K562 (cell line): ENCODE data around the gene SLC22A23. TPM values are rescaled to one million over a fixed set of nuclear protein-coding genes. Genes with fewer than 3 reads are reported as not detected.

Experiments used
- ATF1 ChIP-seq, 2 experiments: fragments of 450-650 bp in 1 of 2; IDR thresholded peaks; 2 replicates each; pipeline ENCODE4 v1.6.1; 2016; ENCODE audit warnings: missing compliant biosample characterization in 1 of 2, missing genetic modification characterization in 1 of 2
- CHCHD3 ChIP-seq: fragments of 250-450 bp; sonication (Bioruptor Pico); IDR thresholded peaks from 2 replicates; pipeline ENCODE4 v2.1.2; 2022; ENCODE audit warnings: mild to moderate bottlenecking
- CREM ChIP-seq: IDR thresholded peaks from 2 replicates; pipeline ENCODE4 v1.6.1; 2014; ENCODE audit warnings: antibody characterized with exemption, low read depth
- CTCF ChIP-seq, 3 experiments: IDR thresholded peaks in 2 of 3; conservative IDR thresholded peaks in 1 of 3; 2 replicates each; pipeline ENCODE4 v1.5.1; 2011 to 2012; ENCODE audit warnings: low read length in 3 of 3, mild to moderate bottlenecking in 3 of 3, control low read depth in 2 of 3, improper control_type of control experiment in 1 of 3, inconsistent platforms in 1 of 3, low read depth in 1 of 3, mixed read lengths in 1 of 3, moderate library complexity in 1 of 3; ENCODE audit not compliant: insufficient read depth in 2 of 3
- FOXJ3 ChIP-seq: sonication (generic); formaldehyde crosslinking; IDR thresholded peaks from 2 replicates; pipeline ENCODE4 v1.4.0; 2020; ENCODE audit warnings: mild to moderate bottlenecking, missing genetic modification reagents
- HMGXB4 ChIP-seq: sonication (generic); formaldehyde crosslinking; IDR thresholded peaks from 2 replicates; pipeline ENCODE4 v1.8.1; 2023; ENCODE audit warnings: mild to moderate bottlenecking, missing genetic modification reagents
- HNRNPL ChIP-seq: fragments of 200-400 bp; formaldehyde crosslinking; IDR thresholded peaks from 2 replicates; pipeline ENCODE4 v1.6.1; 2017; ENCODE audit warnings: low read depth, mild to moderate bottlenecking, low read length
- NR1H2 ChIP-seq: sonication (generic); formaldehyde crosslinking; IDR thresholded peaks from 2 replicates; pipeline ENCODE4 v1.4.0; 2020; ENCODE audit warnings: mild to moderate bottlenecking, missing genetic modification reagents
- PRMT5 ChIP-seq: sonication (generic); formaldehyde crosslinking; IDR thresholded peaks from 2 replicates; pipeline ENCODE4 v1.5.0; 2020; ENCODE audit warnings: missing genetic modification reagents
- REST ChIP-seq, 2 experiments: fragments of 450-650 bp; formaldehyde crosslinking in 1 of 2; IDR thresholded peaks; 2 replicates each; pipeline versions ENCODE4 v1.4.0 to v1.6.1; 2014 to 2020; ENCODE audit warnings: mild to moderate bottlenecking in 2 of 2, borderline replicate concordance in 1 of 2, low read depth in 1 of 2
- SNAPC5 ChIP-seq: fragments of 250-450 bp; sonication (Bioruptor Pico); IDR thresholded peaks from 2 replicates; pipeline ENCODE4 v1.8.0; 2021; ENCODE audit warnings: moderate library complexity, mild to moderate bottlenecking, inconsistent platforms
- TARDBP ChIP-seq: fragments of 450-650 bp; IDR thresholded peaks from 2 replicates; pipeline ENCODE4 v1.6.1; 2016
- TFAP4 ChIP-seq: sonication (generic); formaldehyde crosslinking; IDR thresholded peaks from 2 replicates; pipeline ENCODE4 v1.8.0; 2022; ENCODE audit warnings: missing genetic modification reagents, mild to moderate bottlenecking, moderate library complexity, borderline replicate concordance
- ZNF583 ChIP-seq: fragments of 250-450 bp; sonication (Bioruptor Pico); IDR thresholded peaks from 2 replicates; pipeline ENCODE4 v1.4.0; 2020
- polyA plus RNA-seq, 8 experiments: library from polyadenylated mRNA; depleted of rRNA in 4 of 8; stranded (reverse) in 5 of 8; unstranded in 3 of 8; fragments of >200 nt; fragmentation: Nextera tagmentation in 2 of 8; fragmentation: Illumina TruSeq in 1 of 8; extraction: Ambion mirVana in 2 of 8; extraction: Trizol in 1 of 8; gene quantifications; 2 replicates each; pipeline versions ENCODE4 v1.2.1 to v1.2.3, GENCODE V29; 2011 to 2014; ENCODE audit warnings: inconsistent platforms in 1 of 8, missing spikeins in 1 of 8
- total RNA-seq, 7 experiments: library from RNA; depleted of rRNA in 6 of 7; stranded (reverse); fragments of >200 nt in 6 of 7; fragmentation: Illumina TruSeq in 2 of 7; extraction: Trizol in 2 of 7; gene quantifications; 2 replicates each; pipeline versions ENCODE4 v1.2.1 to v1.2.3, GENCODE V29; 2011 to 2021; ENCODE audit warnings: low replicate concordance in 1 of 7

The SLC22A23 gene
- total and polyA plus RNA-seq, 9 of the 15 experiments (the other 6 are each of a cell fraction or from before 2014, with no cell fraction given) = 0.30 to 8.7 (median 2.5) TPM

- TF ChIP-seq REST (IDR thresholded peaks at IDR 0.05; ENCODE audit: borderline replicate concordance) = peak; percentile 14; the same call in 1 of the 2 replicates
- no peak for TF ChIP-seq REST (CRISPR knock-in tag; IDR thresholded peaks at IDR 0.05; ENCODE audit: low read depth)
- no peak for TF ChIP-seq SNAPC5 (CRISPR knock-in tag)
- TF ChIP-seq CTCF (IDR thresholded peaks at IDR 0.05 in 2 of 3, conservative IDR thresholded peaks at IDR 0.05 in 1 of 3; ENCODE audit: insufficient read depth in 2 of 3, low read depth in 1 of 3, low read length in 3 of 3) = peak; percentile 57 to 83 (median 64)
- no peak for TF ChIP-seq PRMT5
- peak; percentile 37; the same call in 1 of the 2 replicates for TF ChIP-seq TFAP4 (CRISPR knock-in tag)
- TF ChIP-seq CHCHD3 = no peak
- TF ChIP-seq NR1H2 = no peak
- TF ChIP-seq HMGXB4 (CRISPR knock-in tag) = no peak
- TF ChIP-seq CREM = peak; percentile 37; the same call in 1 of the 2 replicates
- TF ChIP-seq HNRNPL = 0 out of 2 replicates have a peak, but pooled peaks have one; percentile 25
- TF ChIP-seq ZNF583 = no peak
- no peak for TF ChIP-seq TARDBP
- TF ChIP-seq FOXJ3 = no peak
- TF ChIP-seq ATF1 (CRISPR knock-in tag; IDR thresholded peaks at IDR 0.05) = no peak
- 0 out of 2 replicates have a peak, but pooled peaks have one; percentile 11 for TF ChIP-seq ATF1 (tag; IDR thresholded peaks at IDR 0.05)
Observed at GRCh38 chr6:3456898-3457709, at the start of gene SLC22A23 (continued).
